Mucosa of rectum (tissue), 2 donors: Measurements from ENCODE around the gene FBXL14.
A peak's percentile ranks its signal among the peaks of the same experiment; 100 is the strongest.

ENCODE experiments used
- H3K27ac ChIP-seq, 2 donors: one replicate each; pipeline ENCODE4 v1.7.0; 2013; ENCODE audit warnings: inconsistent platforms in 2 of 2, low read depth in 2 of 2, low read length in 2 of 2
- H3K27me3 ChIP-seq, 2 donors: one replicate each; pipeline ENCODE4 v1.7.0; 2013; ENCODE audit warnings: low read length in 2 of 2; ENCODE audit not compliant: control insufficient read depth in 2 of 2, insufficient read depth in 2 of 2
- H3K36me3 ChIP-seq, 2 donors: one replicate each; pipeline ENCODE4 v1.7.0; 2013; ENCODE audit warnings: low read length in 2 of 2; ENCODE audit not compliant: control insufficient read depth in 2 of 2, insufficient read depth in 2 of 2
- H3K4me1 ChIP-seq, 2 donors: one replicate each; pipeline ENCODE4 v1.7.0; 2013; ENCODE audit warnings: low read length in 2 of 2, mild to moderate bottlenecking in 1 of 2; ENCODE audit not compliant: control insufficient read depth in 2 of 2, insufficient read depth in 2 of 2
- H3K4me3 ChIP-seq, 2 donors: one replicate each; pipeline ENCODE4 v1.7.0; 2013; ENCODE audit warnings: low read length in 2 of 2
- H3K9ac ChIP-seq, 2 donors: one replicate each; pipeline ENCODE4 v1.7.0; 2013; ENCODE audit warnings: low read length in 2 of 2, low read depth in 1 of 2, mild to moderate bottlenecking in 1 of 2
- H3K9me3 ChIP-seq, 2 donors: one replicate each; pipeline ENCODE4 v1.7.0; 2013; ENCODE audit warnings: low read length in 2 of 2; ENCODE audit not compliant: control insufficient read depth in 2 of 2
- donor health status: healthy.
- donor health status: Normal muscosa, but diverticular disease.

Gene FBXL14

DNA sequence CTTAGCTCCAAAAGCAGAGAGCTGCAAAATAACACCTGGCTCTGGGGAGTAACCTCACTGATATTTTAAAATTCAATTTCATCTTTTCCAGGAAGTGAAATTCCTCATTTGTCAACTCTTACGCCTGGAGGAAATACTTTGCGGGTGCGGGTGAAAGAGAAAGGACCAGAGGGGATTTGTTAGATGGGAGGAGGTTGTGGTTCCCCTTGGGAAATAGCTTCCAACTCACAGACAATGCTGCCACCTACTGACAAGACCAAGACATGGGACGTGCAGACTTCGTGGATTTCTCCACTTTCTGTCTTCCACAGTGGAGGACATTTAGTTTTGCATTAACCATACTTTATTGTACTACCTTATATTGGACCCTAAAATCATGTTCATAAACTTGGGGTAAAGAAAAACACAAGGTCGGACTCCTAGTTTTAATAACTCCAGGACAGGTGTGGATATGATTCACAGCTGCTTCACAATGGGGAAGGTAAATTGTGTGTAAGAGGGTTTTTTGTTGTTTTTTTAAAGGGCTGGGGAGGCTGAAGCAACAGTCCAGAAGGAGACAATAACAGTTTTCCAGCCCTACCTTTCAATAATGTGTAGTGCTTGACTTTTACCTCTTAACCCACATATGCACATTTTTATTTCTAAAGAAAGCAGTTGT is 10.8 kb downstream of the FBXL14 start:
- H3K9ac ChIP-seq, result no peak overlapping the region
- peak overlapping the region; percentile 4 to 46 for H3K4me3 ChIP-seq
- peaks cover 14 to 19% of the 10 kb centered on the region in 2 donors for H3K4me1 ChIP-seq
- H3K27me3 ChIP-seq, result no peaks in the 10 kb centered on the region
- H3K9me3 ChIP-seq, result no peaks in the 10 kb centered on the region
- no peaks in the 10 kb centered on the region for H3K36me3 ChIP-seq
- peak overlapping the region in 1 of 2 donors; percentile 10 for H3K27ac ChIP-seq

- Histone ChIP-seq H3K9me3 (no peaks in the 10 kb centered on the region), H3K9ac (no peak overlapping the region), H3K4me3 (no peak overlapping the region), H3K27me3 (no peaks in the 10 kb centered on the region), H3K4me1 (peaks cover 5 to 13% of the 10 kb centered on the region in 2 donors), H3K27ac (no peak overlapping the region), H3K36me3 (no peaks in the 10 kb centered on the region)
These were observed 11.7 kb downstream of the FBXL14 start for GRCh38 chr12:1582709-1583050.

DNA sequence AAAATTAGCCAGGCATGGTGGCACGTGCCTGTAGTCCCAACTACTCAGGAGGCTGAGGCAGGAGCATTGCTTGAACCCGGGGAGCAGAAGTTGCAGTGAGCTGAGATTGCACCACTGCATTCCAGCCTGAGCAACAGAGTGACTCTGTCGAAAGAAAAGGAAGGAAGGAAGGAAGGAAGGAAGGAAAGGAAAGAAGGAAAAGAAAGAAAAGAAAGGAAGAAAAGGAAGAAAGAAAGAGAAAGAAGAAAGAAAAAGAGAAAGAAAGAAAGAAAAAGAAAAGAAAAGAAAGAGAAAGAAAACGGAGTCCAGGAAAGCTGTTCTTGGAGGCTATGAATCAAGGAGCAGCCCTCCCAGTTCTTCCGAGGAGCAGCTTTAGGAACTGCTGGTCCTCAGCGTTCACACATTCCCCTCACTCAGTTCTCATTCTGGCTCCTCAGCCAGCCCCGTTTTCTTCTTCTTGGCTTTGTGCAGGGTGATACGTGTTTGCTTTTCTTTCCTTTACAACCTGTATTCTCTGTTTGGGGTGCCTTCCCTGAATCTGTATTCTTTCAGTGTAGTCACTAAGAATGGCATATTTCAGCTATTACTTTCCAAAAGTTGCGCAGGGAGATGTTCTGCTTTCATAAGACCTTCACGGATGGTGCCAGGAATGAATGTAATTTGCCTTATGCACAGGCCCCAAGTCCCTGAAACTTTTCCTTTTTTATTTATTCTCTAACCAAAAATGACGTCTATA is 12.2 kb downstream of the FBXL14 start:
- peaks cover 1 to 8% of the 10 kb centered on the region in 2 donors for H3K4me1 ChIP-seq
- H3K9ac ChIP-seq, result no peak overlapping the region
- no peaks in the 10 kb centered on the region for H3K36me3 ChIP-seq
- no peak overlapping the region for H3K27ac ChIP-seq
- H3K9me3 ChIP-seq, result no peaks in the 10 kb centered on the region
- no peak overlapping the region for H3K4me3 ChIP-seq
- no peaks in the 10 kb centered on the region for H3K27me3 ChIP-seq

DNA sequence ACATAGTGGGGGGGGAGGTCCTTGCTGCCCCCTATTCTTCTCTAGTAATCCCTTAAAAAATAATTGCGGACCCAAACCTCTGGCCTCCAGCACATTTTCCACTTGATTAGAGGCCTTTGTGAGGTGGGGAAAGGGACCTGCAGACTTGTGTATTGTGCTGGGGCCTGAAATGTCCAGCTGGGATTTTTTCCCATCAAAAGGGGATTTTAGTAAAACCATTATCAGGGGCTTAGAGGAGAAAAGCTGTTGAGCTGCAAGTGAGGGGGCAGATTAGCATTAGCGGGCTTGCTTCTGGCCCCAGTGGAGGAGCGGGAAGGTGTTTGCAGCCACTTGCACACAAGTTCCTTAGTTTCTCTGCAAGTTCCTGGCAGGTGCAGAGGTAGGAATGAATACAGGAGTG is 13.9 kb downstream of the FBXL14 start:
- Histone ChIP-seq H3K9ac (no peak overlapping the region), H3K27me3 (no peaks in the 10 kb centered on the region), H3K9me3 (no peaks in the 10 kb centered on the region), H3K36me3 (no peaks in the 10 kb centered on the region), H3K4me3 (no peak overlapping the region), H3K4me1 (peaks cover 16 to 20% of the 10 kb centered on the region in 2 donors), H3K27ac (no peak overlapping the region)

DNA sequence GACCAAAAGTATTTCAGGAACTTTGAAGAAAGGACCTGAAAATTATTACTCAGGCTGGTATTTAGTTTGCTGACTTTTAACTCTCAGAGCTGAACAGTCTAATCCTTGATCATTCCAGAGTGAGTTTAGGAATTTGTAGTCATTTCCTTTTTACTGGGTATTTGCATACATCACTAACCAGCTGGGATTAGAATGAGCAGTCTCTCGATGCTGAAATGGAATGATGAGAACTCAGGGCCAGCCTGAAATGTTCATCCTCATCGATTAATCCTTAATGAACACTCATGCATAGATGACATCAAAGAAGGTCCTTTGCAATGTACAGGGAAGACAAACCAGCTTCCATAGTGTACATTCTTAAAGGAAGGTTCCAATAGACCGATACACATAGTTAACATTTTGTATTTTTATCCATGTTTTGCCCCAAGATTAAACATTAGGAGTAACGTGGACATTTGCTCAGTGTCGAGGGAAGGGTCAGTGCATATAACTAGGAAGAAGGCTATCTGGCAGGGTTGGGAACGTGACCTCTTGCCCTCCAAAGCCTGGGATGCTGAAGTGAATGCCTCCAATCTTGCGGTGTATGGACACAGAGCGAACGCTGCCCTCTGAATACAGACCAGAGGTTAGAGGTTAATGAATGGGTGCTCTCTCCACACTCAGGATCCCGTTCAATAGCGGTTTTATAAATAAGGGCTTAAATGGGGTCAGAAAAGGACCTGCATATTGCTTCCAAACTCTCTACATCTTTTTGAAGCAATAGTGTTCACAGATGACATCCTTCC is 14.5 kb downstream of the FBXL14 start:
- H3K4me3 ChIP-seq, result no peak overlapping the region
- H3K27me3 ChIP-seq, result no peaks in the 10 kb centered on the region
- H3K9ac ChIP-seq, result no peak overlapping the region
- no peak overlapping the region for H3K27ac ChIP-seq
- no peaks in the 10 kb centered on the region for H3K9me3 ChIP-seq
- no peaks in the 10 kb centered on the region for H3K36me3 ChIP-seq
- H3K4me1 ChIP-seq, result peaks cover 18 to 24% of the 10 kb centered on the region in 2 donors

DNA sequence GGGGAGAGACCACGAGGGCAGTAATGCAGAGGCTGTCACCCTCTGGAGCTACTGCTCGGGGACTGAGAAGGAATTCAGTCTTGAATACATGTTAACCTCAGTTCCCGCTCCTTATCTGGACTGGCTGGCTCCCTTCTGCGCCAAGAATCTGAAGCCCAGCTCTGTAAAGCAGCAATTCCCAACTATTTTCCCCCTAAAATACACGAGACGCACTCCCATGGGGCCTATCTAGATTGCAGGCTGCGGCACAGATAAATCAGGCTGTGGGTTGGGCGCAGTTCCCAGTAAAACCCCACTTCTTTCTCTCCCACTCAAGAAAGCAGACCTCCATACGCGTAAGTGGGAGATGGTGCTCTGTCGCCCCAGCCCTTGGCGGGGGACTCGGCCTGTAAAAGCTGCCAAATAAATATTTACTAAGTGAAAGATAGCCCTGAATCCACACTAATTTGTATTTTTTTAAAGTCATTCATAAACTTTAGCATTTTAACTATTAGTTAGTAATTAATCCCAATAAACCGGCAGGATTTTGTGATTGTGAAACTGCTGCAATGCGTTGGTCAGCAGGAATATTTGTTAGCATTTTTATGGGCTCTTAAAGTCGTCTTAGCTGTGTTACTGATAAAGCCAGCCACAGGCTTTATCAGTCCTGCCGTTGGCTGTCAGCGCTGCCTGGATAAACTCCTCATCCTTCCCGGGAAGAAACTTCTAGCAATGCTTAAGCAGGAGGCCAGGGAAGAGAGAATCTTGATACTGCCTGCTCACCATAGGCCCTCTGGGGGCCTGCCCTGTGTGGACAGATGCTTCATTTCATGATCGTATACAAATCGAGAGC is 17.8 kb downstream of the FBXL14 start:
- Histone ChIP-seq H3K4me3 (peak overlapping the region; percentile 29 to 35), H3K27me3 (no peaks in the 10 kb centered on the region), H3K36me3 (no peaks in the 10 kb centered on the region), H3K27ac (peak overlapping the region; percentile 12 to 62), H3K9ac (peak overlapping the region in 1 of 2 donors; percentile 5), H3K4me1 (peaks cover 27 to 33% of the 10 kb centered on the region in 2 donors), H3K9me3 (no peaks in the 10 kb centered on the region)

DNA sequence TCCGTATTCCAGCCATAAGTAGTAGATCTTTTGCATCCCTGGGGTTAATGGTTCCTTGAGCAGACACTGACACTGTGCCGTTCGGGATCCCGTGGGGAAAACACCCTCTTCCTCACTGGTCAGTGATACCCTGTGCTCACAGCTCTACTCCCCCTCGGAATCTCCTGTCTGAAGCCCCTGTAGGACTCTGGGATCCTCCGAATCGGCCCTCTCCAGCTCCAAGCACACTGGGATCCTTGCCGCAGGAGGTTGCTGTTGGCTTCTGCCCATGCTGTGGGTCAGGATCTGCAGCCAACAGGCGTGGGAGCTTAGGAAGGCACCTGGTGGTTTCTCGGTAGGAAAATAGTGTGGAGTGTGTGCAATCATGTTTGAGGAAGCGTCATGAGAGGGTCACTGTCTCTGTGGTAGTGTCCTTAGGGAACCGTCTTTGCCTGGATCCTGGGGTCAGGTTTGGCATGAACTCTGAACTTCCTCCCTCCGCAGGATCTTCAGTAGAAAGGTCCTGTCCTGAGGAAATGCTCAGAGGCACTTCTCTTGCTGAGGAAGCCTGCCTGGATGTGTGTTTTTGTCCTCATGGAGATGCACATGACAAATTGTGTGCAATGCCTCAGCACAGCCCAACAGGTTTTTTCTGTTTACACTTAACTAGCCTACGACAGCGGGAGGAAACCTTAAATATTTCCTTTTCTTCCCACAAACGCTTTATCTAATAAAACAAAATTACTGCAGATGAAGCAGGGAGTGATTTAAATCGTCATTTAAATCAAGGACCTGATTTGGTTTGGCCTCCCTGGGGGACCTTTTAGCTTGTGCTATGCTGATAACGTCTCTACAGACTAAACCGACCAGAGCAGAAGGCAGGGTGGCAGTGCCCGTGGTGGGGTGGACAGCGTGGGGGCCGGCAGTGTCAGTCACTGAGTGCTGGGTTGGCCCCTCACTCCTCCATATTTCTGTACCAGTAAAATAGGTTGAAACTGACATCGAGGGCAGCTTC is 18.7 kb downstream of the FBXL14 start:
- Histone ChIP-seq H3K4me3 (peak overlapping the region in 1 of 2 donors; percentile 10), H3K4me1 (peaks cover 27 to 33% of the 10 kb centered on the region in 2 donors), H3K36me3 (no peaks in the 10 kb centered on the region), H3K9ac (peak overlapping the region in 1 of 2 donors; percentile 5), H3K27me3 (no peaks in the 10 kb centered on the region), H3K9me3 (no peaks in the 10 kb centered on the region), H3K27ac (peak overlapping the region; percentile 17 to 62)

- Histone ChIP-seq H3K9me3 (no peaks in the 10 kb centered on the region), H3K9ac (no peak overlapping the region), H3K36me3 (no peaks in the 10 kb centered on the region), H3K4me3 (no peak overlapping the region), H3K27ac (no peak overlapping the region), H3K27me3 (no peaks in the 10 kb centered on the region), H3K4me1 (peaks cover 27 to 33% of the 10 kb centered on the region in 2 donors)
These were observed 19.5 kb downstream of the FBXL14 start for GRCh38 chr12:1574865-1575259.
